ENCODE results near the gene NOP10.

NOP10 gene

GRCh38 chr15:34370643-34371042 is 27.7 kb upstream of the NOP10 start:
- Histone ChIP-seq H2BK12ac (ENCODE audit: low read length in 2 of 2) (no peak overlapping the region), H2BK5ac (ENCODE audit: low read depth, low read length, poor library complexity, severe bottlenecking) (no peak overlapping the region), H4K91ac (ENCODE audit: low read length) (no peak overlapping the region), H3K4me1 (ENCODE audit: control insufficient read depth, insufficient read depth, low read depth, low read length) (peaks cover 5% of the 10 kb centered on the region), H3K4me3 (ENCODE audit: insufficient read depth in 1 of 2, low read depth in 1 of 2, low read length in 2 of 2) (no peak overlapping the region), H3K36me3 (ENCODE audit: control insufficient read depth in 1 of 2, insufficient read depth in 2 of 2, low read depth in 1 of 2, low read length in 2 of 2) (peaks cover 0 to 3% of the 10 kb centered on the region in 2 experiments), H3K18ac (ENCODE audit: low read depth in 1 of 2, low read length in 2 of 2) (no peak overlapping the region), H2BK15ac (ENCODE audit: low read depth, poor library complexity, severe bottlenecking) (no peak overlapping the region), H3K79me1 (replicated peaks; ENCODE audit: low read length, poor library complexity, severe bottlenecking) (peaks cover 10% of the 10 kb centered on the region), H3K23ac (ENCODE audit: low read length in 2 of 2) (no peak overlapping the region), H2AK5ac (ENCODE audit: low read length, severe bottlenecking) (no peak overlapping the region), H3K4me2 (ENCODE audit: low read length, poor library complexity, severe bottlenecking) (no peak overlapping the region), H4K8ac (ENCODE audit: low read length) (no peak overlapping the region), H3K9ac (ENCODE audit: low read length) (no peak overlapping the region), H2BK120ac (ENCODE audit: low read depth, low read length) (no peak overlapping the region), H3K4ac (ENCODE audit: low read depth in 1 of 2, low read length in 2 of 2) (no peak overlapping the region), H3K14ac (ENCODE audit: low read length in 2 of 2) (no peak overlapping the region), H2AFZ (ENCODE audit: low read depth, low read length) (no peak overlapping the region), H3K9me3 (ENCODE audit: control insufficient read depth, low read length) (peaks cover 5% of the 10 kb centered on the region), H3K27ac (ENCODE audit: low read length, poor library complexity, severe bottlenecking) (no peak overlapping the region), H3K27me3 (ENCODE audit: control insufficient read depth in 1 of 2, insufficient read depth in 1 of 2, low read length in 2 of 2) (no peaks in the 10 kb centered on the region)
- DNase-seq: no peak
- WGBS: 34% methylated on average over 2 of the region's 2 CpGs

DNA sequence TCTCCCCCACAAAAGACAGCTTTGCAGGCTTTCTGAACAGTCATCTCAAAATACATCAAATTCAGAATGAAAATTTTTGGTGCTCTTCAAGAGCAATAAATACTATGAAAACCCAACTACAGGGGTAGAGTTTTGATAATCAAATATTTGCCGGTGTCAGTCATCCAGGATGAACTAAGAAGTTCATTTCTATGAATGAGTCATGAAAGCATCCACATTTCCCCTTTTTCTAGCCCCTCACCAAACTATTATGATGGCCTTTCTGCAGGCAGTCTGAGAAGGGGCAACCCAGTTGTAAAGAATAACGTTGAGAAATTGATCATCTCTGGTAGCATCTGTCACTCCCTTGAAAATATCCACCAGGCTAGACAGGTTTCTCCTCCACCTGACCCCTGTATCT is 27.2 kb upstream of the NOP10 start:
- H3K27ac ChIP-seq (ENCODE audit: low read length, poor library complexity, severe bottlenecking): no peak overlapping the region
- H3K4me3 ChIP-seq (ENCODE audit: insufficient read depth in 1 of 2, low read depth in 1 of 2, low read length in 2 of 2): no peak overlapping the region
- H4K91ac ChIP-seq (ENCODE audit: low read length): no peak overlapping the region
- no peaks in the 10 kb centered on the region for H3K27me3 ChIP-seq (ENCODE audit: control insufficient read depth in 1 of 2, insufficient read depth in 1 of 2, low read length in 2 of 2)
- H2BK5ac ChIP-seq (ENCODE audit: low read depth, low read length, poor library complexity, severe bottlenecking): no peak overlapping the region
- H4K8ac ChIP-seq (ENCODE audit: low read length): no peak overlapping the region
- no peak overlapping the region for H3K4ac ChIP-seq (ENCODE audit: low read depth in 1 of 2, low read length in 2 of 2)
- H3K4me1 ChIP-seq (ENCODE audit: control insufficient read depth, insufficient read depth, low read depth, low read length): peaks cover 9% of the 10 kb centered on the region
- H3K18ac ChIP-seq (ENCODE audit: low read depth in 1 of 2, low read length in 2 of 2): no peak overlapping the region
- H2BK12ac ChIP-seq (ENCODE audit: low read length in 2 of 2): no peak overlapping the region
- peaks cover 0 to 3% of the 10 kb centered on the region in 2 experiments for H3K36me3 ChIP-seq (ENCODE audit: control insufficient read depth in 1 of 2, insufficient read depth in 2 of 2, low read depth in 1 of 2, low read length in 2 of 2)
- H2AFZ ChIP-seq (ENCODE audit: low read depth, low read length): no peak overlapping the region
- no peak overlapping the region for H3K14ac ChIP-seq (ENCODE audit: low read length in 2 of 2)
- peaks cover 5% of the 10 kb centered on the region for H3K9me3 ChIP-seq (ENCODE audit: control insufficient read depth, low read length)
- 96% methylated on average over 2 of the region's 2 CpGs for WGBS
- no peak for DNase-seq
- no peak overlapping the region for H2AK5ac ChIP-seq (ENCODE audit: low read length, severe bottlenecking)
- H3K23ac ChIP-seq (ENCODE audit: low read length in 2 of 2): no peak overlapping the region
- H3K4me2 ChIP-seq (ENCODE audit: low read length, poor library complexity, severe bottlenecking): no peak overlapping the region
- peaks cover 14% of the 10 kb centered on the region for H3K79me1 ChIP-seq (replicated peaks; ENCODE audit: low read length, poor library complexity, severe bottlenecking)
- H3K9ac ChIP-seq (ENCODE audit: low read length): no peak overlapping the region
- H2BK15ac ChIP-seq (ENCODE audit: low read depth, poor library complexity, severe bottlenecking): no peak overlapping the region
- H2BK120ac ChIP-seq (ENCODE audit: low read depth, low read length): no peak overlapping the region

DNA sequence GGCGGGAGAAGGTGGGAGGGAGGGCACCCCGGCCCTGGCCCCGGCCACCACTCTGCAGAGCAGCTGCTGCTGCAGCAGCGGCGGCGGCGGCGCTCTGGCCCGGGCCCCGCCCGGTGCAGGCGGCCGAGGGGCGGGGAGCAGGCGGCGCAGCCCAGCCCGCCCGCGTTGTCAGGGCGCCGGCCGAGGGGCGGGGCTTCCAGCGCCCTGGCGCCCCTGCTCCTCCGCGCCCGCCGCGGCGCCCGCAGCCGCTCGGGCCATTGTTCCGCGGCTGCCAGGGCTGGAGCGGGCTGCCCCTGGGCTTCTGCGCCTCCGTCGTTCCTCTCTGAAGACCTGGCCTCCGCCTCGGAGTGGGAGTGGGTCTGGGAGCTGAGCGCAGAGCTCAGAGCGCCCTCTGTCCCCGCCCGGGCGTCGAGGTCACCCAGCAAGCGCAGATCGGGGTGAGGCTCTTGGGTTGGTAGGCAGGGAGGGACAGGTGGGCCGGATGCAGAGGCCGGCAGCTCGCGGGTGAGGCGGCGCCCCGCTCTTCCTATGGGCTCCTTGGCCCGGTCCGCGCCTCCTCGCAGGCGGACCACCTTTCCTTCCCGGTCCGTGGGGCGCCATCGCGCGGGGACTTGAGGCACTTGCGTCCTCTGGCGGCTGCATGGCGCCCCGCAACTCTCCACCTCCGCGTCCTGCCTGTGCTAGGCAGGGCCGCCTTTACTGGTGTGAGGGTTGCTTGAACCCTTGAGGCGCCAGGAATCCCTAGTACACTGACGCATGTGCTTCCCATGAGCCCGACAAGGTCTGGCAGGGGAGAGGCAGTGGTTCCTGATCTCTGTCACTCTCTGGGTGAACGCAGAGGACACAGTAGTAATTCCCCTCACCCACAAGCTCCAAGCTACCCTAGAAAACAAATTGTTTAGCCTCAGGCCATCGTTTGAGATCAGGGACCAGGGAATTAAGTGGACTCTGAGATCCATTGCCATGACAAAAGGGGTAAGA is 24.5 kb upstream of the NOP10 start, which contains the start of gene LPCAT4:
TSS of gene LPCAT4 (minus strand) at position 96 of the 981 bp plus-strand sequence. CDS start 96 bp downstream, outside the sequence.
- Histone ChIP-seq H2AFZ (ENCODE audit: low read depth, low read length) (peak within 1 kb of the TSS; percentile 95), H2BK5ac (ENCODE audit: low read depth, low read length, poor library complexity, severe bottlenecking) (peak within 1 kb of the TSS; percentile 49), H4K91ac (ENCODE audit: low read length) (peak within 1 kb of the TSS; percentile 90), H3K36me3 (ENCODE audit: control insufficient read depth in 1 of 2, insufficient read depth in 2 of 2, low read depth in 1 of 2, low read length in 2 of 2) (peaks cover 10 to 18% of the 10 kb centered on the region in 2 experiments), H3K4me1 (ENCODE audit: control insufficient read depth, insufficient read depth, low read depth, low read length) (peaks cover 12% of the 10 kb centered on the region), H3K9me3 (ENCODE audit: control insufficient read depth, low read length) (peaks cover 5% of the 10 kb centered on the region), H3K27me3 (ENCODE audit: control insufficient read depth in 1 of 2, insufficient read depth in 1 of 2, low read length in 2 of 2) (no peaks in the 10 kb centered on the region), H4K8ac (ENCODE audit: low read length) (peak within 1 kb of the TSS; percentile 91), H3K27ac (ENCODE audit: low read length, poor library complexity, severe bottlenecking) (peak within 1 kb of the TSS; percentile 96), H2BK120ac (ENCODE audit: low read depth, low read length) (peak within 1 kb of the TSS; percentile 93), H3K4me2 (ENCODE audit: low read length, poor library complexity, severe bottlenecking) (peak within 1 kb of the TSS; percentile 94), H3K23ac (ENCODE audit: low read length in 2 of 2) (peak within 1 kb of the TSS; percentile 80 to 90), H3K4me3 (ENCODE audit: insufficient read depth in 1 of 2, low read depth in 1 of 2, low read length in 2 of 2) (peak within 1 kb of the TSS; percentile 88 to 93), H3K79me1 (replicated peaks; ENCODE audit: low read length, poor library complexity, severe bottlenecking) (peaks cover 31% of the 10 kb centered on the region), H2AK5ac (ENCODE audit: low read length, severe bottlenecking) (peak within 1 kb of the TSS; percentile 38), H3K14ac (ENCODE audit: low read length in 2 of 2) (peak within 1 kb of the TSS in 1 of 2 experiments; percentile 96), H2BK15ac (ENCODE audit: low read depth, poor library complexity, severe bottlenecking) (peak within 1 kb of the TSS; percentile 65), H3K4ac (ENCODE audit: low read depth in 1 of 2, low read length in 2 of 2) (peak within 1 kb of the TSS; percentile 81 to 93), H3K9ac (ENCODE audit: low read length) (peak within 1 kb of the TSS; percentile 88), H3K18ac (ENCODE audit: low read depth in 1 of 2, low read length in 2 of 2) (peak within 1 kb of the TSS; percentile 96 to 98), H2BK12ac (ENCODE audit: low read length in 2 of 2) (peak within 1 kb of the TSS; percentile 18 to 76)
- WGBS: under 1% methylated on average over 59 of the region's 80 CpGs
- peak; percentile 88 for DNase-seq
